Liver (tissue), 9 donors: ENCODE data around the gene C1QTNF3. TPM values are rescaled to one million over a fixed set of nuclear protein-coding genes. Genes with fewer than 3 reads are reported as not detected.

Experiments
- DNase-seq: peaks from one replicate; pipeline ENCODE4 v3.0.0-alpha.2; 2017; ENCODE audit warnings: low spot score
- H3K27ac ChIP-seq, 2 donors: one replicate each; pipeline ENCODE4 v1.7.0; 2013; ENCODE audit warnings: inconsistent platforms in 2 of 2, low read length in 2 of 2, control low read depth in 1 of 2, low read depth in 1 of 2, mild to moderate bottlenecking in 1 of 2
- H3K27me3 ChIP-seq, 4 donors: one replicate each; pipeline versions ENCODE4 v1.6.1 to v1.7.0; 2013; ENCODE audit warnings: low read length in 3 of 4, inconsistent platforms in 1 of 4, mild to moderate bottlenecking in 1 of 4, moderate library complexity in 1 of 4; ENCODE audit not compliant: control insufficient read depth in 4 of 4, insufficient read depth in 4 of 4
- H3K36me3 ChIP-seq, 4 donors: one replicate each; pipeline versions ENCODE4 v1.6.1 to v1.7.0; 2013; ENCODE audit warnings: low read length in 3 of 4, mild to moderate bottlenecking in 3 of 4, low read depth in 1 of 4, moderate library complexity in 1 of 4; ENCODE audit not compliant: control insufficient read depth in 4 of 4, insufficient read depth in 3 of 4
- H3K4me1 ChIP-seq, 4 donors: one replicate each; pipeline versions ENCODE4 v1.6.1 to v1.7.0; 2013; ENCODE audit warnings: low read length in 3 of 4, mild to moderate bottlenecking in 3 of 4, moderate library complexity in 1 of 4; ENCODE audit not compliant: control insufficient read depth in 4 of 4, insufficient read depth in 4 of 4
- H3K4me3 ChIP-seq, 3 donors: one replicate each; pipeline versions ENCODE4 v1.6.1 to v1.7.0; 2013; ENCODE audit warnings: low read length in 3 of 3, control low read depth in 1 of 3, low read depth in 1 of 3, mild to moderate bottlenecking in 1 of 3
- H3K9ac ChIP-seq, 2 donors: one replicate each; pipeline ENCODE4 v1.7.0; 2013; ENCODE audit warnings: low read length in 2 of 2, mild to moderate bottlenecking in 2 of 2, moderate library complexity in 2 of 2, control low read depth in 1 of 2, low read depth in 1 of 2
- H3K9me3 ChIP-seq, 4 donors: one replicate each; pipeline versions ENCODE4 v1.6.1 to v1.7.0; 2013; ENCODE audit warnings: low read length in 3 of 4; ENCODE audit not compliant: control insufficient read depth in 4 of 4
- EGR1 ChIP-seq, 2 donors: IDR thresholded peaks; 2 replicates each; pipeline ENCODE4 v1.6.1; 2016 to 2018; ENCODE audit warnings: antibody characterized with exemption in 2 of 2, low read depth in 2 of 2
- FOXA1 ChIP-seq: IDR thresholded peaks from 2 replicates; pipeline ENCODE4 v1.6.1; 2016; ENCODE audit warnings: antibody characterized with exemption
- FOXA2 ChIP-seq: IDR thresholded peaks from 2 replicates; pipeline ENCODE4 v1.6.1; 2016; ENCODE audit warnings: antibody characterized with exemption
- GABPA ChIP-seq, 2 donors: IDR thresholded peaks in 1 of 2; conservative IDR thresholded peaks in 1 of 2; 2 replicates each; pipeline ENCODE4 v1.6.1; 2016; ENCODE audit warnings: antibody characterized with exemption in 2 of 2, mild to moderate bottlenecking in 1 of 2, moderate library complexity in 1 of 2
- HNF4A ChIP-seq, 2 donors: conservative IDR thresholded peaks; 2 replicates each; pipeline ENCODE4 v1.6.1; 2016; ENCODE audit warnings: antibody characterized with exemption in 2 of 2, mild to moderate bottlenecking in 2 of 2
- HNF4G ChIP-seq: IDR thresholded peaks from 2 replicates; pipeline ENCODE4 v1.6.1; 2016; ENCODE audit warnings: antibody characterized with exemption
- JUND ChIP-seq, 2 donors: IDR thresholded peaks; 2 replicates each; pipeline ENCODE4 v1.6.1; 2016; ENCODE audit warnings: antibody characterized with exemption in 2 of 2
- NR2F2 ChIP-seq: IDR thresholded peaks from 2 replicates; pipeline ENCODE4 v1.6.1; 2016; ENCODE audit warnings: antibody characterized with exemption
- RAD21 ChIP-seq, 2 donors: IDR thresholded peaks; 2 replicates each; pipeline ENCODE4 v1.6.1; 2016; ENCODE audit warnings: antibody characterized with exemption in 2 of 2, mild to moderate bottlenecking in 2 of 2
- RXRA ChIP-seq, 2 donors: IDR thresholded peaks; 2 replicates each; pipeline ENCODE4 v1.6.1; 2017 to 2018; ENCODE audit warnings: antibody characterized with exemption in 2 of 2, mild to moderate bottlenecking in 1 of 2
- SP1 ChIP-seq: IDR thresholded peaks from 2 replicates; pipeline ENCODE4 v1.6.1; 2018; ENCODE audit warnings: antibody characterized with exemption, mild to moderate bottlenecking
- TAF1 ChIP-seq: conservative IDR thresholded peaks from 2 replicates; pipeline ENCODE4 v1.6.1; 2016; ENCODE audit warnings: antibody characterized with exemption, mild to moderate bottlenecking
- YY1 ChIP-seq: IDR thresholded peaks from 2 replicates; pipeline ENCODE4 v1.6.1; 2016; ENCODE audit warnings: antibody characterized with exemption, mild to moderate bottlenecking
- WGBS: extraction: QIAGEN DNeasy Blood & Tissue Kit; methylation state at CpG from one replicate; pipeline ENCODE4 v1.1.7; 2013; 5-methylcytosine and 5-hydroxymethylcytosine counted together
- polyA plus RNA-seq, 2 donors: library from polyadenylated mRNA; stranded (reverse) in 1 of 2; unstranded in 1 of 2; fragments of 200-250 nt in 1 of 2; fragments of >200 nt in 1 of 2; fragmentation: Nextera tagmentation in 1 of 2; extraction: Ambion mirVana in 1 of 2; gene quantifications; one replicate each; pipeline versions ENCODE4 v1.2.1 to v1.2.3, GENCODE V29; 2013 to 2015
- total RNA-seq, 2 donors: library from RNA; depleted of rRNA; stranded (reverse); fragments of >200 nt; gene quantifications; one replicate each; pipeline ENCODE4 v1.2.3, GENCODE V29; 2014
- TF ChIP-seq, protein P1 (sequence below): fragments of 150-350 bp; IDR thresholded peaks from 2 replicates; pipeline ENCODE4 v1.5.1; 2017; ENCODE audit warnings: improper control_type of control experiment, low read depth, low read length; ENCODE audit not compliant: missing input control
- TF ChIP-seq, protein P2 (sequence below): IDR thresholded peaks from 2 replicates; pipeline ENCODE4 v1.6.1; 2016; ENCODE audit warnings: antibody characterized with exemption
- TF ChIP-seq, protein P3 (sequence below): IDR thresholded peaks from 2 replicates; pipeline ENCODE4 v1.6.1; 2016; ENCODE audit warnings: antibody characterized with exemption
- TF ChIP-seq, protein P4 (sequence below): IDR thresholded peaks from 2 replicates; pipeline ENCODE4 v1.6.1; 2016; ENCODE audit warnings: antibody characterized with exemption
- TF ChIP-seq, protein P5 (sequence below): IDR thresholded peaks from 2 replicates; pipeline ENCODE4 v1.6.1; 2016; ENCODE audit warnings: antibody characterized with exemption, mild to moderate bottlenecking
- donor health status: healthy.
- donor health status: healthy.
- donor health status: healthy.
- donor health status: healthy.
- donor health status: healthy.

Gene C1QTNF3
- total and polyA plus RNA-seq, 4 donors, result 0.81 to 6.2 (median 2.5) TPM

DNA sequence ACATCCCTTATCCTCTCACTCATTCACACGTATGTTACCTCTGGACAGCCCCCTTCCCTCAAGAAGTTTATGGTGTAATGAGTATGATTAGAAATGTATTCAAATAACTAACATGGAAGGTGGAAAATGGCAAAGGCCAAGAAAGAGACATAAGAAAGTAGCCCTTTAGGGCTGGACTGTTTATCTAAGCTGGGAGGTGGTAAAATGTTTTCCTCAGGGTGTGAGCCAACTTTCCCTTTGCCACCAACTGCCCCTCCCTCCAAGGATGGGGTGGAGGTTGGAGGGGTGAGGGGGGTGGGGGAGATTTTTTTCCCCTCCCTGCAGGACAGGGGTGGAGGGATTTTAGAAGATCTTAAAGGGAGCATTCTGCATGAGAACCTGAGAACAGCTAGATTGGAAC lies 66.7 kb downstream of the C1QTNF3 start (continued):
- TF ChIP-seq, protein P1, sequence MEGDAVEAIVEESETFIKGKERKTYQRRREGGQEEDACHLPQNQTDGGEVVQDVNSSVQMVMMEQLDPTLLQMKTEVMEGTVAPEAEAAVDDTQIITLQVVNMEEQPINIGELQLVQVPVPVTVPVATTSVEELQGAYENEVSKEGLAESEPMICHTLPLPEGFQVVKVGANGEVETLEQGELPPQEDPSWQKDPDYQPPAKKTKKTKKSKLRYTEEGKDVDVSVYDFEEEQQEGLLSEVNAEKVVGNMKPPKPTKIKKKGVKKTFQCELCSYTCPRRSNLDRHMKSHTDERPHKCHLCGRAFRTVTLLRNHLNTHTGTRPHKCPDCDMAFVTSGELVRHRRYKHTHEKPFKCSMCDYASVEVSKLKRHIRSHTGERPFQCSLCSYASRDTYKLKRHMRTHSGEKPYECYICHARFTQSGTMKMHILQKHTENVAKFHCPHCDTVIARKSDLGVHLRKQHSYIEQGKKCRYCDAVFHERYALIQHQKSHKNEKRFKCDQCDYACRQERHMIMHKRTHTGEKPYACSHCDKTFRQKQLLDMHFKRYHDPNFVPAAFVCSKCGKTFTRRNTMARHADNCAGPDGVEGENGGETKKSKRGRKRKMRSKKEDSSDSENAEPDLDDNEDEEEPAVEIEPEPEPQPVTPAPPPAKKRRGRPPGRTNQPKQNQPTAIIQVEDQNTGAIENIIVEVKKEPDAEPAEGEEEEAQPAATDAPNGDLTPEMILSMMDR, result no peak

DNA sequence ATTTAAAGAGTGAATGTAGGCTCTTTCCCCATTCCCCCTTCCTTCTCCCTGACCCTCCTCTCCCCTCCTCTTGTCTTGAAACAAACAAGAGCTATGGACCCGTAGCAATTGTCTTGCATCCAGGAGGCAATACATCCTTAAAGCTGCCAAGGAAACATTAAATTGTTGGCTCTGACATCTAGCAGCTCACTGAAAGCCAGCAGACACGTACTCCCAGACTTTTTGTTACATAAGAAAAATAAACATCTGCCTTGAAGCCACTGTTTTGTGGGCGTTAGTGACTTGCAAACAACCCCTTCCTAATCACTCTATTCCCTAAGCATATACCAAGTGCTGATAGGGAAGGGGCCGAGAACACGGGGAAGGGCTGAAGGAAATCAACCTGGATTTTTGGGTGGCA lies 67.2 kb downstream of the C1QTNF3 start:
- Histone ChIP-seq H3K27me3 (no peaks in the 10 kb centered on the region), H3K36me3 (peaks cover 0 to 6% (median 1%) of the 10 kb centered on the region in 4 donors), H3K27ac (no peak overlapping the region), H3K4me3 (no peak overlapping the region), H3K9me3 (no peaks in the 10 kb centered on the region), H3K9ac (no peak overlapping the region), H3K4me1 (peaks cover 0 to 2% (median under 1%) of the 10 kb centered on the region in 4 donors)
- no peak for DNase-seq
- 59% methylated on average over 5 of the region's 5 CpGs for WGBS
- no peak for TF ChIP-seq FOXA2

DNA sequence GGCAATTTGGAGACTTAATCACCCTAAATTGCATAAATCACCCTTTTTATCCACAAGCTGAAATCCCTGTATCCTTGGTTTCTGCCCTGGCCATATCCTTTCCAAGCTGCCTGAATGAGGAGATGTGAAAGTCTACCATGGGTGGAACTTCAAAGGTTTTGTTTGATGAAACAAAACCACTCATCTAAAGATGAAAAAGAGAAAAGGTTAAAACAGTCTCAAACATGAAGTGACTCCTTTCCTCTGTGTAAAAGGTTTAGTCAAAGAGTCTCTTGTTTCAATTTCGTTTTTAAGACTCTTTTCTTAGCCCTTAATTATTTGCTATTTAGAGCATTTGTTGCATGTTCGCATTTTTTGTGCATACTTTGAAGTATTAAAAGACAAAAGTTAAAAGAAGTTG lies 69.7 kb downstream of the C1QTNF3 start:
- Histone ChIP-seq H3K9ac (no peak overlapping the region), H3K9me3 (no peaks in the 10 kb centered on the region), H3K27ac (no peak overlapping the region), H3K36me3 (peaks cover 0 to 6% (median 1%) of the 10 kb centered on the region in 4 donors), H3K4me1 (no peaks in the 10 kb centered on the region), H3K27me3 (no peaks in the 10 kb centered on the region), H3K4me3 (no peak overlapping the region)
- TF ChIP-seq, protein P2, sequence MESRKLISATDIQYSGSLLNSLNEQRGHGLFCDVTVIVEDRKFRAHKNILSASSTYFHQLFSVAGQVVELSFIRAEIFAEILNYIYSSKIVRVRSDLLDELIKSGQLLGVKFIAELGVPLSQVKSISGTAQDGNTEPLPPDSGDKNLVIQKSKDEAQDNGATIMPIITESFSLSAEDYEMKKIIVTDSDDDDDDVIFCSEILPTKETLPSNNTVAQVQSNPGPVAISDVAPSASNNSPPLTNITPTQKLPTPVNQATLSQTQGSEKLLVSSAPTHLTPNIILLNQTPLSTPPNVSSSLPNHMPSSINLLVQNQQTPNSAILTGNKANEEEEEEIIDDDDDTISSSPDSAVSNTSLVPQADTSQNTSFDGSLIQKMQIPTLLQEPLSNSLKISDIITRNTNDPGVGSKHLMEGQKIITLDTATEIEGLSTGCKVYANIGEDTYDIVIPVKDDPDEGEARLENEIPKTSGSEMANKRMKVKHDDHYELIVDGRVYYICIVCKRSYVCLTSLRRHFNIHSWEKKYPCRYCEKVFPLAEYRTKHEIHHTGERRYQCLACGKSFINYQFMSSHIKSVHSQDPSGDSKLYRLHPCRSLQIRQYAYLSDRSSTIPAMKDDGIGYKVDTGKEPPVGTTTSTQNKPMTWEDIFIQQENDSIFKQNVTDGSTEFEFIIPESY, result no peak
- TF ChIP-seq NR2F2, result no peak
- TF ChIP-seq, protein P3, sequence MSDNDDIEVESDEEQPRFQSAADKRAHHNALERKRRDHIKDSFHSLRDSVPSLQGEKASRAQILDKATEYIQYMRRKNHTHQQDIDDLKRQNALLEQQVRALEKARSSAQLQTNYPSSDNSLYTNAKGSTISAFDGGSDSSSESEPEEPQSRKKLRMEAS, result no peak
- no peak for TF ChIP-seq RAD21 (IDR thresholded peaks at IDR 0.05)
- TF ChIP-seq, protein P4, sequence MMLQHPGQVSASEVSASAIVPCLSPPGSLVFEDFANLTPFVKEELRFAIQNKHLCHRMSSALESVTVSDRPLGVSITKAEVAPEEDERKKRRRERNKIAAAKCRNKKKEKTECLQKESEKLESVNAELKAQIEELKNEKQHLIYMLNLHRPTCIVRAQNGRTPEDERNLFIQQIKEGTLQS, result no peak
- TF ChIP-seq, protein P1, result no peak
- no peak for TF ChIP-seq FOXA2
- TF ChIP-seq TAF1, result no peak
- no peak for TF ChIP-seq EGR1 (IDR thresholded peaks at IDR 0.05; ENCODE audit: low read depth in 2 of 2)
- TF ChIP-seq SP1, result no peak
- TF ChIP-seq FOXA1, result no peak
- TF ChIP-seq HNF4G, result no peak
- no peak for TF ChIP-seq YY1
- no peak for TF ChIP-seq JUND (IDR thresholded peaks at IDR 0.05)
- TF ChIP-seq RXRA (IDR thresholded peaks at IDR 0.05), result no peak
- TF ChIP-seq, protein P5, sequence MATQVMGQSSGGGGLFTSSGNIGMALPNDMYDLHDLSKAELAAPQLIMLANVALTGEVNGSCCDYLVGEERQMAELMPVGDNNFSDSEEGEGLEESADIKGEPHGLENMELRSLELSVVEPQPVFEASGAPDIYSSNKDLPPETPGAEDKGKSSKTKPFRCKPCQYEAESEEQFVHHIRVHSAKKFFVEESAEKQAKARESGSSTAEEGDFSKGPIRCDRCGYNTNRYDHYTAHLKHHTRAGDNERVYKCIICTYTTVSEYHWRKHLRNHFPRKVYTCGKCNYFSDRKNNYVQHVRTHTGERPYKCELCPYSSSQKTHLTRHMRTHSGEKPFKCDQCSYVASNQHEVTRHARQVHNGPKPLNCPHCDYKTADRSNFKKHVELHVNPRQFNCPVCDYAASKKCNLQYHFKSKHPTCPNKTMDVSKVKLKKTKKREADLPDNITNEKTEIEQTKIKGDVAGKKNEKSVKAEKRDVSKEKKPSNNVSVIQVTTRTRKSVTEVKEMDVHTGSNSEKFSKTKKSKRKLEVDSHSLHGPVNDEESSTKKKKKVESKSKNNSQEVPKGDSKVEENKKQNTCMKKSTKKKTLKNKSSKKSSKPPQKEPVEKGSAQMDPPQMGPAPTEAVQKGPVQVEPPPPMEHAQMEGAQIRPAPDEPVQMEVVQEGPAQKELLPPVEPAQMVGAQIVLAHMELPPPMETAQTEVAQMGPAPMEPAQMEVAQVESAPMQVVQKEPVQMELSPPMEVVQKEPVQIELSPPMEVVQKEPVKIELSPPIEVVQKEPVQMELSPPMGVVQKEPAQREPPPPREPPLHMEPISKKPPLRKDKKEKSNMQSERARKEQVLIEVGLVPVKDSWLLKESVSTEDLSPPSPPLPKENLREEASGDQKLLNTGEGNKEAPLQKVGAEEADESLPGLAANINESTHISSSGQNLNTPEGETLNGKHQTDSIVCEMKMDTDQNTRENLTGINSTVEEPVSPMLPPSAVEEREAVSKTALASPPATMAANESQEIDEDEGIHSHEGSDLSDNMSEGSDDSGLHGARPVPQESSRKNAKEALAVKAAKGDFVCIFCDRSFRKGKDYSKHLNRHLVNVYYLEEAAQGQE, result no peak
- no peak for TF ChIP-seq GABPA (IDR thresholded peaks at IDR 0.05 in 1 of 2, conservative IDR thresholded peaks at IDR 0.05 in 1 of 2)
- no peak for TF ChIP-seq HNF4A (conservative IDR thresholded peaks at IDR 0.05)
- DNase-seq, result no peak
- WGBS, result 79% methylated on average over 2 of the region's 2 CpGs
